ENCODE data around the gene B3GNT5. TPM values are rescaled to one million over a fixed set of nuclear protein-coding genes. Genes with fewer than 3 reads are reported as not detected.

B3GNT5 gene
- total RNA-seq, 2 donors from 2014 or later, result 5.4 to 5.6 TPM

- 46 to 67% methylated on average over 7 of the region's 7 CpGs for WGBS, 2 donors
- intact Hi-C loops (cut with DNase I), result no loop called here
- TF ChIP-seq CTCF (IDR thresholded peaks at IDR 0.05) (no peak), POLR2A (IDR thresholded peaks at IDR 0.05) (peak in 1 of 3 donors; percentile 22)
- DNase-seq, result peak in 1 of 4 donors; percentile 49
- Histone ChIP-seq H3K36me3 (replicated peaks in 1 of 2; ENCODE audit: insufficient read depth in 1 of 2, low read depth in 2 of 2) (no peaks in the 10 kb centered on the region), H3K9me3 (no peaks in the 10 kb centered on the region), H3K4me3 (no peak overlapping the region), H3K27ac (peak overlapping the region in 1 of 4 donors; percentile 47), H3K27me3 (no peaks in the 10 kb centered on the region), H3K4me1 (peaks cover 20% of the 10 kb centered on the region)
- ATAC-seq, result no peak
These were observed 7.3 kb downstream of the B3GNT5 start for GRCh38 chr3:183260167-183260904.

- TF ChIP-seq POLR2A (IDR thresholded peaks at IDR 0.05), result no peak
- TF ChIP-seq CTCF (IDR thresholded peaks at IDR 0.05), result no peak
- Histone ChIP-seq H3K4me3 (no peak overlapping the region), H3K27ac (peak overlapping the region in 1 of 4 donors; percentile 9), H3K27me3 (no peaks in the 10 kb centered on the region), H3K36me3 (replicated peaks in 1 of 2; ENCODE audit: insufficient read depth in 1 of 2, low read depth in 2 of 2) (no peaks in the 10 kb centered on the region), H3K9me3 (no peaks in the 10 kb centered on the region), H3K4me1 (peaks cover 23% of the 10 kb centered on the region)
- no peak for DNase-seq
- no peak for ATAC-seq
- intact Hi-C loops (cut with DNase I), result no loop called here
- 76% methylated on average over 5 of the region's 5 CpGs for WGBS, 2 donors
These were observed 8.2 kb downstream of the B3GNT5 start for GRCh38 chr3:183261151-183261724.

- no peaks in the 10 kb centered on the region for H3K27me3 ChIP-seq
- H3K4me3 ChIP-seq, result no peak overlapping the region
- 93 to 97% methylated on average over 3 of the region's 3 CpGs for WGBS, 2 donors
- ATAC-seq (no peak), DNase-seq (no peak)
- H3K36me3 ChIP-seq (replicated peaks in 1 of 2; ENCODE audit: insufficient read depth in 1 of 2, low read depth in 2 of 2), result no peaks in the 10 kb centered on the region
- no peaks in the 10 kb centered on the region for H3K9me3 ChIP-seq
- H3K4me1 ChIP-seq, result peaks cover 32% of the 10 kb centered on the region
- TF ChIP-seq POLR2A (IDR thresholded peaks at IDR 0.05), result no peak
- no peak for TF ChIP-seq CTCF (IDR thresholded peaks at IDR 0.05)
- intact Hi-C loops (cut with DNase I), result no loop called here
- no peak overlapping the region for H3K27ac ChIP-seq
These were observed 9.9 kb downstream of the B3GNT5 start for GRCh38 chr3:183262875-183263378.

GRCh38 chr3:183264268-183264667 lies 11.2 kb downstream of the B3GNT5 start:
- Histone ChIP-seq H3K27me3 (no peaks in the 10 kb centered on the region), H3K36me3 (replicated peaks in 1 of 2; ENCODE audit: insufficient read depth in 1 of 2, low read depth in 2 of 2) (no peaks in the 10 kb centered on the region), H3K27ac (no peak overlapping the region), H3K4me3 (no peak overlapping the region), H3K4me1 (peaks cover 30% of the 10 kb centered on the region), H3K9me3 (no peaks in the 10 kb centered on the region)
- DNase-seq (no peak), ATAC-seq (no peak)
- TF ChIP-seq CTCF (IDR thresholded peaks at IDR 0.05) (no peak), POLR2A (IDR thresholded peaks at IDR 0.05) (no peak)
- intact Hi-C loops (cut with DNase I), result no loop called here
- 60 to 70% methylated on average over 5 of the region's 5 CpGs for WGBS, 2 donors

Data from body of pancreas (tissue), 4 donors.